CD4-positive, alpha-beta T cell treated with Interleukin-1 beta for 1 hour (primary cell): Measurements from ENCODE around the gene ASXL3.

ENCODE experiments used
- DNase-seq, 2 donors: peaks; one replicate each; pipeline ENCODE4 v3.0.0-alpha.2; 2020 to 2022

The ASXL3 gene

GRCh38 chr18:33735428-33735827 lies 157.4 kb downstream of the ASXL3 start:
- no peak for DNase-seq

DNA sequence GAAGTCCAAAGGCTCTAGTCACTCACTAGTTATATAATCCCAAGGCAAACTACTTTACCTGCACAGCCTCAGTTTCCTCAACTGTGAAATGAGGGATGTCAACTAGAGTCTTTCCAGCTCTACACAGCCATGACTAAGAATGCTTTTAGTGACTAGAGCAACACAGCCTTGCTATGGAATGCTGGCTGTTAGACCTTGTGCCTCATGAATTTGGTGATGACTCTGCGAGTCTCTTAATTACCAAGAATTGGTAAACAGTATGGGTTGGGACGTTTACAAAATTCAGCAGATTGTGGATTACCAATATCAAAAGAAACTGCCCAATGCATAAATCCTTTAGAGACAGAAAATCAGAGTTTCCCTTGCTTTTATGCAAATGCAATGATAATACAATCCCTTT lies 163.7 kb downstream of the ASXL3 start:
- DNase-seq, result no peak

GRCh38 chr18:33744032-33744697 lies 166.1 kb downstream of the ASXL3 start:
- no peak for DNase-seq

DNA sequence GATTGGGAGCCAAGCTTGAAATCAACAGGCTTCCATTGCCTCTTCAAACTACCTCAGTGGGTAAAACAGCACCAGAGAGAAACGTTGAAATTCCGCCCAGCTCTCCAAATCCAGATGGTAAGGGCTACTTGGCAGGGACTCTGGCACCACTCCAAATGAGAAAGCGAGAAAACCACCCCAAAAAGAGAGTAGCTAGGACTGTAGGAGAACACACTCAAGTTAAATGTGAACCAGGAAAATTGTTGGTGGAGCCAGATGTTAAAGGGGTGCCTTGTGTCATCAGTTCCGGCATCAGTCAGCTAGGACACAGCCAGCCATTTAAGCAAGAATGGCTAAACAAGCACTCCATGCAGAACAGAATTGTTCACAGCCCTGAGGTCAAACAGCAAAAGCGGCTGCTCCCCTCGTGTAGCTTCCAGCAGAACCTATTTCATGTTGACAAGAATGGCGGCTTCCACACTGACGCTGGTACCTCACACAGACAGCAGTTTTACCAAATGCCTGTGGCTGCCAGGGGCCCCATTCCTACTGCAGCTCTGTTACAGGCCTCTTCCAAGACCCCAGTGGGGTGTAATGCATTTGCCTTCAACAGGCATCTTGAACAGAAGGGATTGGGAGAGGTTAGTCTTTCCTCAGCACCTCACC lies 167.3 kb downstream of the ASXL3 start:
- no peak for DNase-seq

DNA sequence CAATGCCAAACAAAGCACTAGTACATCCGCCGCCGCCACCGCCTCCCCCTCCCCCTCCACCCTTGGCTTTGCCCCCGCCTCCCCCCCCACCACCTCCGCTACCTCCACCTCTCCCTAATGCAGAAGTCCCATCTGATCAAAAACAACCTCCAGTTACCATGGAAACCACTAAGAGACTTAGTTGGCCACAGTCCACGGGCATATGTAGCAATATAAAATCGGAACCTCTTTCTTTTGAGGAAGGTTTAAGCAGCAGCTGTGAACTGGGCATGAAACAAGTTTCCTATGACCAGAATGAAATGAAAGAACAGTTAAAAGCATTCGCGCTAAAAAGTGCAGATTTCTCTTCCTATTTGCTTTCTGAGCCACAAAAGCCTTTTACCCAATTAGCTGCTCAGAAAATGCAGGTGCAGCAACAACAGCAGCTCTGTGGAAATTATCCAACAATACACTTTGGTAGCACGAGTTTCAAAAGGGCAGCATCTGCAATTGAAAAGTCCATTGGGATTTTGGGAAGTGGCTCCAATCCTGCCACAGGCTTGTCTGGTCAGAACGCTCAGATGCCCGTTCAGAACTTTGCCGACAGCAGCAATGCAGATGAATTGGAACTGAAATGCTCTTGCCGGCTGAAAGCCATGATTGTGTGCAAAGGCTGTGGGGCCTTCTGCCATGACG lies 168.0 kb downstream of the ASXL3 start:
- no peak for DNase-seq

- no peak for DNase-seq
These were observed 171.8 kb downstream of the ASXL3 start for GRCh38 chr18:33749834-33750233.

DNA sequence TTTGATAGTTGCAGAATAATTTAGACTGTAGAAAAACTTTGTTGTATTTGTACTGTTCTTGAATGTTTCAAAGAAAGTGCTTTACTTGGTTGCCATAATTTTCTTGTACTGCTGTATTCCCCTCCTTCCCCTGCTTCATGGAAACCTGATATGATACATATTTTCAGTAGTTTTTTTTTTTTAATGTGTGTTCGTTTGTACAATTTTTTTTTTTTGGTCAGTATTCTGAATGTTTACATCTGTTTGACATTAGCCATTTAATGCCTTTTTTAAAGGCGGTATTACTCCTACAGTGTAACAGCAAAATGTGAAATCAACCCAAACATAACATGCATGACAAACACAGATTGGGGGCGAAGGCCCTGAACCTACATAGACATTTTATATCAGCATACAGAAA lies 172.3 kb downstream of the ASXL3 start:
- no peak for DNase-seq

- DNase-seq, result no peak
These were observed 173.7 kb downstream of the ASXL3 start for GRCh38 chr18:33751613-33752221.

GRCh38 chr18:33755391-33755790 lies 177.4 kb downstream of the ASXL3 start:
- DNase-seq, result no peak

DNA sequence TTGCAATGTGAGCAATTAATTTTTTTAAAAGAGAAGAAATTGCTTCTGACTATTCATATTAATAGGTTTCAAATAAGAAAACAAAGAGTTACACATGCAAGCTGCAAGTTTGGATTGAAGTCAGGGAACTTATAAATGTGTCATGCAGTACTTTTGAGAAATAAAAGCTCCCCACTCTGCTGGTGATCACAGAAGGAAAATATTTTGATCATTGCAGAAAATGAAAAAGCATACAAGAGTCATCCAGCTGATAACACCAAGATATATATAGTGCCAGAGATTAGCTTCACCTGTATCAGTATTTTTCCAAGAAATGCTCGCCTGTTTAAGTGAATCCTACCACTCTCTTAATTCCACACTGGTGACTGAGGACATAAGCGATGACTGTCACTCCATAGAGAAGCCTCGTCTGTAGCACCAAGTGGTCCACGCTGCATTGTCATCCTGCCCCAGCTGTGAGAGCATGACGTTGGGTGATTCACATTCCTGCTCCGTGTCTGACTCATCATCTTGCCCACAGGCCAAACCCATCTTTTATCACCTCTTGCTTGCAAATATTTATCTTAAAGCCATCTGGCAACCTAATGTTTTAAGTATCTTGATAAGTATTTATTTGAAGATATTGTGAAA lies 178.0 kb downstream of the ASXL3 start:
- DNase-seq, result no peak

DNA sequence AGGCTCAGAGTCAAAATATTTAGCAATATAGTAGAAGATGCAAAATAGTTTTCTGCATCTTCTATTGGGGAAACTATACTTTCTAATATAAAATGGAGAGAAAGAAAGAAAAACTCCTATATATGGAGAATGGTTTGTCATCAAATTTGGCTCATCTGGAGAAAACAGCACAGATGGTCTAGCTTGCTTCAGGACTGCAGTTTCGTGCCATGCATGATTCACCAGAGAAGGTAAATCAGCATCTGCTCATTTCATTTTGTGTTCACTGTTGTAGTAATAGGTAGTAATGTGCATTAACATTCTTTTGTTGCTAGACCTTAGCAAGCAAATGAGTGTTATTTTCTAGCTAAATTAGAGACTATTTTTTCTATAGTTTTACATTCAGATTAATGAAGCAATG lies 179.0 kb downstream of the ASXL3 start:
- no peak for DNase-seq

- no peak for DNase-seq
These were observed 183.3 kb downstream of the ASXL3 start for GRCh38 chr18:33761363-33761762.

GRCh38 chr18:33781429-33781828 lies 203.4 kb downstream of the ASXL3 start:
- no peak for DNase-seq
